A673 (cell line): ENCODE measurements around the gene NCR3LG1. TPM values are rescaled to one million over a fixed set of nuclear protein-coding genes. Genes with fewer than 3 reads are reported as not detected.

ENCODE experiments used
- BruUV-seq: library from RNA; stranded (reverse); fragments of 400-500 nt; replicated peaks from 2 replicates; lab custom pipeline; 2021; lab: Mats Ljungman, UMichigan
- CTCF ChIA-PET: fragments of 300-600 bp; sonication (Branson Sonifier 250); formaldehyde crosslinking; loops from one replicate; lab custom pipeline; 2022; ENCODE audit warnings: antibody characterized with exemption; lab: Charles Lee
- POLR2A ChIA-PET: fragments of 300-600 bp; sonication (Branson Sonifier 250); formaldehyde crosslinking; loops from one replicate; lab custom pipeline; 2022; ENCODE audit warnings: antibody characterized with exemption; ENCODE audit not compliant: low non-redundant PET; lab: Charles Lee
- DNase-seq: peaks from one replicate; pipeline ENCODE4 v3.0.0-alpha.2; 2015; ENCODE audit warnings: low spot score
- H3K27ac ChIP-seq: fragments of 200-600 bp; sonication (generic); 2 replicates; pipeline ENCODE4 v1.5.1; 2016; ENCODE audit warnings: mixed run types, low read depth, mild to moderate bottlenecking, mixed read lengths, antibody characterized with exemption, low read length; ENCODE audit not compliant: poor library complexity, severe bottlenecking
- H3K27me3 ChIP-seq: fragments of 200-600 bp; sonication (generic); replicated peaks from 2 replicates; pipeline ENCODE4 v1.6.1; 2017; ENCODE audit warnings: mixed run types, low read depth, mild to moderate bottlenecking, mixed read lengths, antibody characterized with exemption, low read length; ENCODE audit not compliant: insufficient read depth, poor library complexity
- H3K36me3 ChIP-seq: fragments of 200-600 bp; sonication (generic); 2 replicates; pipeline ENCODE4 v1.6.1; 2016; ENCODE audit warnings: mixed run types, mild to moderate bottlenecking, mixed read lengths, antibody characterized with exemption, low read length; ENCODE audit not compliant: insufficient read depth, poor library complexity, severe bottlenecking
- H3K4me1 ChIP-seq: fragments of 200-600 bp; sonication (generic); 2 replicates; pipeline ENCODE4 v1.6.1; 2017; ENCODE audit warnings: mixed run types, mild to moderate bottlenecking, mixed read lengths, antibody characterized with exemption, low read length; ENCODE audit not compliant: insufficient read depth, poor library complexity, severe bottlenecking
- H3K4me3 ChIP-seq: fragments of 200-600 bp; sonication (generic); 2 replicates; pipeline ENCODE4 v1.5.1; 2016; ENCODE audit warnings: low read depth, mixed run types, mild to moderate bottlenecking, mixed read lengths, low read length; ENCODE audit not compliant: poor library complexity, severe bottlenecking
- H3K9me3 ChIP-seq: fragments of 200-600 bp; sonication (generic); 2 replicates; pipeline ENCODE4 v1.6.1; 2016; ENCODE audit warnings: mixed run types, low read depth, mild to moderate bottlenecking, mixed read lengths, antibody characterized with exemption, low read length; ENCODE audit not compliant: poor library complexity, severe bottlenecking
- EZH2 ChIP-seq: fragments of 200-600 bp; sonication (generic); IDR thresholded peaks from 2 replicates; pipeline ENCODE4 v1.6.1; 2017; ENCODE audit warnings: borderline replicate concordance, low read depth, mild to moderate bottlenecking, mixed read lengths, antibody characterized with exemption, low read length; ENCODE audit not compliant: poor library complexity, severe bottlenecking
- intact Hi-C: fragments of 100-400 bp; cut with micrococcal nuclease; formaldehyde crosslinking; loops from one replicate; pipeline ENCODE4 v1.10.0; 2022; ENCODE audit not compliant: unreplicated experiment
- total RNA-seq: library from RNA; stranded (reverse); gene quantifications from 2 replicates; pipeline ENCODE4 v1.2.3, GENCODE V29; 2021
- TF ChIP-seq, protein P1 (sequence below): fragments of 300-800, 200-600 bp; sonication (generic); conservative IDR thresholded peaks from 2 replicates; pipeline ENCODE4 v1.5.1; 2017; ENCODE audit warnings: low read depth, mild to moderate bottlenecking, antibody characterized with exemption, low read length, moderate library complexity, mixed read lengths

Gene NCR3LG1
- total RNA-seq, 1 experiment from 2014 or later = 5.8 TPM

- intact Hi-C loops = no loop called here
- ChIA-PET POLR2A (no interaction called here), CTCF (no interaction called here)
- Histone ChIP-seq H3K9me3 (no peaks in the 10 kb centered on the region), H3K27me3 (no peaks in the 10 kb centered on the region), H3K27ac (no peak overlapping the region), H3K4me3 (no peak overlapping the region), H3K36me3 (peaks cover 2% of the 10 kb centered on the region), H3K4me1 (no peaks in the 10 kb centered on the region)
- no peak for TF ChIP-seq EZH2
- TF ChIP-seq, protein P1, sequence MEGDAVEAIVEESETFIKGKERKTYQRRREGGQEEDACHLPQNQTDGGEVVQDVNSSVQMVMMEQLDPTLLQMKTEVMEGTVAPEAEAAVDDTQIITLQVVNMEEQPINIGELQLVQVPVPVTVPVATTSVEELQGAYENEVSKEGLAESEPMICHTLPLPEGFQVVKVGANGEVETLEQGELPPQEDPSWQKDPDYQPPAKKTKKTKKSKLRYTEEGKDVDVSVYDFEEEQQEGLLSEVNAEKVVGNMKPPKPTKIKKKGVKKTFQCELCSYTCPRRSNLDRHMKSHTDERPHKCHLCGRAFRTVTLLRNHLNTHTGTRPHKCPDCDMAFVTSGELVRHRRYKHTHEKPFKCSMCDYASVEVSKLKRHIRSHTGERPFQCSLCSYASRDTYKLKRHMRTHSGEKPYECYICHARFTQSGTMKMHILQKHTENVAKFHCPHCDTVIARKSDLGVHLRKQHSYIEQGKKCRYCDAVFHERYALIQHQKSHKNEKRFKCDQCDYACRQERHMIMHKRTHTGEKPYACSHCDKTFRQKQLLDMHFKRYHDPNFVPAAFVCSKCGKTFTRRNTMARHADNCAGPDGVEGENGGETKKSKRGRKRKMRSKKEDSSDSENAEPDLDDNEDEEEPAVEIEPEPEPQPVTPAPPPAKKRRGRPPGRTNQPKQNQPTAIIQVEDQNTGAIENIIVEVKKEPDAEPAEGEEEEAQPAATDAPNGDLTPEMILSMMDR = no peak
- BruUV-seq = no TSS peak
- DNase-seq = no peak
These were observed 17.6 kb upstream of the NCR3LG1 start for GRCh38 chr11:17333799-17334586.

- CTCF ChIA-PET = no interaction called here
- Histone ChIP-seq H3K36me3 (no peaks in the 10 kb centered on the region), H3K4me3 (no peak overlapping the region), H3K4me1 (no peaks in the 10 kb centered on the region), H3K9me3 (no peaks in the 10 kb centered on the region), H3K27ac (no peak overlapping the region), H3K27me3 (no peaks in the 10 kb centered on the region)
- no peak for TF ChIP-seq EZH2
- TF ChIP-seq, protein P1 = no peak
- no peak for DNase-seq
- no TSS peak for BruUV-seq
- POLR2A ChIA-PET = no interaction called here
- intact Hi-C loops = no loop called here
These were observed 8.3 kb upstream of the NCR3LG1 start for GRCh38 chr11:17343257-17343656.

DNA sequence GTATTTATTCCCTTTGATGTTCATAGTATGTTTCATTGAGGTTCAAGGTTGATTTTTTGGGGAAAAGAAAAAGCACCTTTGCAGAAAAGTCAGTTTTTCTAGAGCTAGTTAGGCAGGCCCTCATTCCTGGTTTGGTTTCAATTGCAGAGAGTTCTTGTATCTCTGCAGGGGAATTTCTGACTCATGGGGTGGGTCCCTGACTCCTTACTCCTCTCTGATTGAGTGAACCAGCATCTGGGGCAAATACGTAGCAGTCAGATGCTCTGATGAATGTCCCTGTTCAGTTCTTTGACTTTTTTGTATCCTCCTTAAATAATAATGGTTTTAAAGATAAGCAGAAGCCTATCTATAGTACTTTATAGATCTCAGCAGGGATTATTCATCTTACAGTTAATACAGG lies 7.7 kb upstream of the NCR3LG1 start:
- intact Hi-C loops = no loop called here
- peak; percentile 8 for DNase-seq
- H3K36me3 ChIP-seq = no peaks in the 10 kb centered on the region
- ChIA-PET CTCF (no interaction called here), POLR2A (no interaction called here)
- BruUV-seq = no TSS peak
- H3K4me3 ChIP-seq = no peak overlapping the region
- H3K9me3 ChIP-seq = no peaks in the 10 kb centered on the region
- TF ChIP-seq, protein P1 = no peak
- no peak for TF ChIP-seq EZH2
- no peaks in the 10 kb centered on the region for H3K4me1 ChIP-seq
- H3K27me3 ChIP-seq = no peaks in the 10 kb centered on the region
- H3K27ac ChIP-seq = no peak overlapping the region
